ENCODE results near the gene C12orf54. TPM values are rescaled to one million over a fixed set of nuclear protein-coding genes. Genes with fewer than 3 reads are reported as not detected.

C12orf54 gene
- total and polyA plus RNA-seq, 2 of the 8 experiments (the other 6 are each of a cell fraction or from before 2014, with no cell fraction given): not detected

GRCh38 chr12:48510111-48510510 lies 27.8 kb downstream of the C12orf54 start:
- H3K27ac ChIP-seq (ENCODE audit: low read depth, low read length): no peak overlapping the region
- no peak overlapping the region for H4K8ac ChIP-seq (ENCODE audit: extremely low read depth, insufficient read depth, low read length)
- H2BK12ac ChIP-seq (ENCODE audit: low read depth, low read length): no peak overlapping the region
- no peak overlapping the region for H4K5ac ChIP-seq (ENCODE audit: insufficient read length, low read depth, low read length)
- no peak for FAIRE-seq
- no peak overlapping the region for H3K23ac ChIP-seq (ENCODE audit: insufficient read length)
- no peak overlapping the region for H3K4ac ChIP-seq (replicated peaks; ENCODE audit: insufficient read length, low read depth, low read length)
- no peaks in the 10 kb centered on the region for H4K20me1 ChIP-seq (replicated peaks in 1 of 2; ENCODE audit: control insufficient read depth in 1 of 2, insufficient read depth in 2 of 2, low read length in 2 of 2)
- POLR2A ChIA-PET (ENCODE audit: partially characterized antibody): no interaction called here
- H3K4me3 ChIP-seq (ENCODE audit: extremely low read depth in 1 of 4, insufficient read depth in 2 of 4, low read depth in 3 of 4, low read length in 4 of 4): no peak overlapping the region
- H3K9me3 ChIP-seq (ENCODE audit: insufficient read depth in 2 of 2, low read depth in 1 of 2, low read length in 1 of 2): peaks cover 25% of the 10 kb centered on the region in 2 experiments
- WGBS, 2 experiments (ENCODE audit: extremely low coverage in 1 of 2, insufficient coverage in 1 of 2, insufficient read length in 1 of 2, insufficient replicate concordance in 2 of 2, low coverage in 1 of 2, low lambda C conversion rate in 2 of 2, missing lambda C conversion rate in 1 of 2): 29% methylated on average over 1 of the region's 1 CpG; no CpG with 5 or more reads in 1 of the 2 experiments
- H3K18ac ChIP-seq (ENCODE audit: extremely low read depth, low read length): no peak overlapping the region
- H3K27me3 ChIP-seq (replicated peaks in 1 of 4; ENCODE audit: control insufficient read depth in 3 of 4, extremely low read depth in 1 of 4, insufficient read depth in 3 of 4, low read length in 3 of 4): no peaks in the 10 kb centered on the region
- no peak overlapping the region for H3K9ac ChIP-seq (replicated peaks in 1 of 4; ENCODE audit: extremely low read depth in 1 of 4, low read depth in 3 of 4, low read length in 3 of 4)
- no peak overlapping the region for H4K91ac ChIP-seq (replicated peaks; ENCODE audit: insufficient read length, low read length)
- no peaks in the 10 kb centered on the region for H3K79me2 ChIP-seq (ENCODE audit: control insufficient read depth in 1 of 2, insufficient read depth in 2 of 2, low read length in 2 of 2)
- no peak overlapping the region for H2BK5ac ChIP-seq (ENCODE audit: low read depth, low read length)
- H3K14ac ChIP-seq (ENCODE audit: insufficient read length): no peak overlapping the region
- no peaks in the 10 kb centered on the region for H3K79me1 ChIP-seq (ENCODE audit: low read depth, low read length)
- H2AK5ac ChIP-seq (ENCODE audit: low read depth, low read length): no peak overlapping the region
- H3K56ac ChIP-seq (replicated peaks; ENCODE audit: insufficient read length, low read depth, low read length): no peak overlapping the region
- H3K36me3 ChIP-seq (ENCODE audit: control insufficient read depth in 2 of 4, insufficient read depth in 4 of 4, low read length in 3 of 4): no peaks in the 10 kb centered on the region
- H2BK15ac ChIP-seq (ENCODE audit: low read length): no peak overlapping the region
- H3K4me1 ChIP-seq (replicated peaks in 1 of 4; ENCODE audit: control insufficient read depth in 3 of 4, insufficient read depth in 4 of 4, low read length in 3 of 4): no peaks in the 10 kb centered on the region
- no peak overlapping the region for H3K4me2 ChIP-seq (ENCODE audit: insufficient read depth in 1 of 2, low read depth in 2 of 2, low read length in 2 of 2)
- no peak for DNase-seq (ENCODE audit: low read depth in 1 of 2, low spot score in 2 of 2)
- H2BK20ac ChIP-seq (ENCODE audit: low read length): no peak overlapping the region
- H2AFZ ChIP-seq (ENCODE audit: low read length): no peak overlapping the region
- no peaks in the 10 kb centered on the region for H3K23me2 ChIP-seq (ENCODE audit: low read depth, low read length)
- CTCF ChIA-PET (ENCODE audit: partially characterized antibody): interaction anchor here (1.0 kb wide), 1 partner anchor 108 kb away, joined by 4 read pairs; no protein-coding TSS in a partner anchor
- no peak overlapping the region for H2BK120ac ChIP-seq (replicated peaks; ENCODE audit: low read depth, low read length)
- no peak for TF ChIP-seq YY1 (IDR thresholded peaks at IDR 0.05; ENCODE audit: low read depth, low read length)
- no peak for TF ChIP-seq HDAC6 (IDR thresholded peaks at IDR 0.05; ENCODE audit: low read depth, low read length)
- no peak for TF ChIP-seq KDM4A (IDR thresholded peaks at IDR 0.05; ENCODE audit: low read depth, low read length, severe bottlenecking)
- no peak for TF ChIP-seq EZH2 (IDR thresholded peaks at IDR 0.05; ENCODE audit: low read depth, low read length, severe bottlenecking)
- no peak for TF ChIP-seq SAP30 (IDR thresholded peaks at IDR 0.05; ENCODE audit: insufficient read depth, insufficient replicate concordance, low read length)
- no peak for TF ChIP-seq CTCF (IDR thresholded peaks at IDR 0.05; ENCODE audit: control extremely low read depth in 1 of 3, insufficient read depth in 1 of 3, low read depth in 1 of 3, low read length in 3 of 3)
- TF ChIP-seq ATF2 (IDR thresholded peaks at IDR 0.05; ENCODE audit: low read length): no peak
- no peak for TF ChIP-seq RXRA (IDR thresholded peaks at IDR 0.05; ENCODE audit: insufficient read depth, low read depth, low read length)
- TF ChIP-seq SIRT6 (IDR thresholded peaks at IDR 0.05; ENCODE audit: low read length): no peak
- no peak for TF ChIP-seq CHD1 (IDR thresholded peaks at IDR 0.05; ENCODE audit: low read depth, low read length)
